HG03469 (cell line): ENCODE results near the gene ANKRD40.
"Not testable (repeated sequence)": the region's sequence is repeated elsewhere in the genome, so short reads cannot be mapped to it uniquely, and the experiment has no call there.

Experiments used
- ATAC-seq: cut with Tn5 transposase; IDR thresholded peaks from one replicate; pipeline ENCODE4 v1.9.1; 2021; ENCODE audit warnings: mild to moderate bottlenecking, moderate library complexity, moderate number of reproducible peaks; ENCODE audit not compliant: unreplicated experiment

The ANKRD40 gene

DNA sequence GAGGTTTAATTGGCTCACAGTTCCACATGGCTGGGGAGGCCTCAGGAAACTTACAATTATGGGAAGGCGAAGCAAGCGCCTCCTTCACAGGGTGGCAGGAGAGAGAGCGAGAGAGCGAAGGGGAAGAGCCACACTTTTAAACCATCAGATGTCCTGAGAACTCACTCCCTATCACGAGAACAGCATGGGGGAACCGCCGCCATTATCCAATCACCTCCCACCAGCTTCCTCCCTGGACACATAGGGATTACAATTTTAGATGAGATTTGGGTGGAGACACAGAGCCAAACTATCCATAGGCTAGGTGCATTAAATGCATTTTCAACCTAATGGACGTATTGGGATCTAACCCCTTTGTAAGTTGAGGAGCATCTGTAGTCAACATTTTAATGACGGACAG lies 4.9 kb upstream of the ANKRD40 start:
- ATAC-seq: no peak

- ATAC-seq: no peak
Measured at GRCh38 chr17:50710650-50711049, 2.9 kb upstream of the ANKRD40 start.

DNA sequence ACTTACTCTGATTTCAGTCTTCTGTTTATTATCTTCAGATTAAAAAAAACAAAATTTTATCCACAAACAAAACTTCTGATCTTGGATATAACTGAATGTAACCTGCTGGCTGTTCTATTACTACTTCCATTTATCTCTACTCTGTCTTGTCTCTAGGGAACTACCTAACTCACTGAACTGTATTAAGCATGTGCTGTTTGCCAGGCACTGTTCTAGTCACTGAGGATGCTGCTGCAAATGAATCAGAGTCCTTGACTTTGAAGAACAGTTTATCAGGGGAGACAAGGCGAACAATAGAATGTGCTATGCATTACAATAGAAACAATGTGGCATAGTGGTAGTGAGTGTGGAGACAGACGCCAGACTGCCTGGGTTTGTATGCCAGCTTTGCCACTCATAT lies 2.3 kb upstream of the ANKRD40 start:
- ATAC-seq: no peak

- not testable (repeated sequence) for ATAC-seq
Measured at GRCh38 chr17:50709053-50709452, 1.3 kb upstream of the ANKRD40 start.

DNA sequence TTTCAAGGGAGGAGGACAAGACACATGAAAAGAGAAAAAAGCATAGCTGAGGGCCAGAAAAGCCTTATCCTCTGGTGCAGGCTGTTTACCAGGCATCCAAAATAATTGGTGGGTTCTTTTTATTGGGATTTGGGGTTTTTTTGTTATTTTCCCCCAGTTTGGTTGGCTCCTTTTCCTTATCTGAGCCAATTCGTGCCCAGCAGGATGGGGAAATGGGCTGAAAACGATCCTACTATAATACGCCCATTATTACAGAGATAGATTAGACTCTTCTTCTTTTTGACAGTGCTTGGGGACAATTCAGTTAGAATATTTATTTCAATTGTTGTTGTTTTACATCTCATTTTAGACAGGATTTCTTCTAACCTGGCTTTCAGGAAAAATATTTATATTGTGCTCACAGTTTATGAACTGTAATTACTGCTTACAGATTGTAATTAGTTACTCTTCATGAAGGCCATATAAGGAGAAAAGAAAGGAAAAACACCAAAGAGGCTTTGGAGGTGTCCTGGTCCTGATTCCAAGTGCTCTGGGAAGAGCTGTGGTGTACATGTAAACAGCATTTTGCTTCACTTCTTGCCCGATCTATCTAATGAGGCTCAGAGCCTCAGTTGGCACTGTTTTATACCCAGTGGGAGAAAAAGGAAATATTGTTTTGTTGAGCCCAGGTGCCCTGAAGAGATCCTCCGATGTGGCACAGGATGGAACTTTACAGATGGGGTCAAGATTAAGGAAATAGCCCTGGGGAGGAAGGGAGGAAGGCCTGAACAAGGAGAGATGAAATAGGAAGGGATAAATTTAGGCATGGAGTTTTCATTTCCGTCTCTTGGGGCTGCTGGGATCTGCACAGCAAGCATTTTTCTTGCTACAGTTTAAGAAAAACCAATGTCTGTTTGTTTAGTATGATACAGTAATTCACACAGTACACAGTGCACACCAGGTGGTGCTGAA lies 611 bp upstream of the ANKRD40 start:
- ATAC-seq: no peak

DNA sequence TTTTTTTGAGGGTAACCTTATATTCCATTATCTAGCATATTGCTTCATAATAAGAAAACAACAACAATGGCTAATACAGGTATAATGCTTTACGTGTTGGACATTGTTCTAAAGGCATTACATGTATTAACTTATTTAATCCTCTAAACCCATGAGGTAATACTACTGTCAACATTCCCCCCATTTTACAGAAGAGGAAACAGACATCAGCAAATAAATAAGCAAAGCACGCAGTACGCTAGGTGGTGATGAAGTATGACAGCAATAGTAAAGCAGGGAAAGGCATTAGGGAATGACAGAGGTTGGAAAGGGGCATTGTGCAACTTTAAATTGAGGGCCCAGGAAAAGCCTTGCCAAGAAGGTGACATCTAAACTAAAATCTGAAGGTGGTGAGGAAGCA lies 4.6 kb downstream of the ANKRD40 start:
- no peak for ATAC-seq

DNA sequence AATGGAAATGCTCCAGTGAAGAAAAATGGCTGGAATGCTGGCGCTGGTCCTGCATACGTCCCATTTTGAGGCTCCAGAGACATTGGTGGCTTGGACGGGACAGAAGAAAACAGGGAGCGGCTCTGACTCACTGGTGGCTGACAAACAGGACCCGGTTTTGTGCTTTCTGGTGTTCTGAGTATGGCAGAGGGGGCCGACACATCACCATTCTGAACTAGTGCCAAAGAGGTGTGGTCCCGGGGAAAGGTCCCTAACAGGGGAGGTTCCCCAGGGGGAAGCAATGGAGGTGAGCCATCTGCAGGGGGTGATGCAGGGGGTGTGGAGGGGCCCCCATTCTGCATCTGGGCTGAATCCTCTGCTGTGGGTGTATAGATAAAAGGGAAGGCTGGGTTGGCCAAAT lies 8.3 kb downstream of the ANKRD40 start:
- no peak for ATAC-seq

GRCh38 chr17:50697663-50698272 lies 9.9 kb downstream of the ANKRD40 start:
- ATAC-seq: no peak

- no peak for ATAC-seq
Measured at GRCh38 chr17:50697062-50697461, 10.7 kb downstream of the ANKRD40 start.

- ATAC-seq: no peak
Measured at GRCh38 chr17:50696365-50696879, 11.3 kb downstream of the ANKRD40 start.

DNA sequence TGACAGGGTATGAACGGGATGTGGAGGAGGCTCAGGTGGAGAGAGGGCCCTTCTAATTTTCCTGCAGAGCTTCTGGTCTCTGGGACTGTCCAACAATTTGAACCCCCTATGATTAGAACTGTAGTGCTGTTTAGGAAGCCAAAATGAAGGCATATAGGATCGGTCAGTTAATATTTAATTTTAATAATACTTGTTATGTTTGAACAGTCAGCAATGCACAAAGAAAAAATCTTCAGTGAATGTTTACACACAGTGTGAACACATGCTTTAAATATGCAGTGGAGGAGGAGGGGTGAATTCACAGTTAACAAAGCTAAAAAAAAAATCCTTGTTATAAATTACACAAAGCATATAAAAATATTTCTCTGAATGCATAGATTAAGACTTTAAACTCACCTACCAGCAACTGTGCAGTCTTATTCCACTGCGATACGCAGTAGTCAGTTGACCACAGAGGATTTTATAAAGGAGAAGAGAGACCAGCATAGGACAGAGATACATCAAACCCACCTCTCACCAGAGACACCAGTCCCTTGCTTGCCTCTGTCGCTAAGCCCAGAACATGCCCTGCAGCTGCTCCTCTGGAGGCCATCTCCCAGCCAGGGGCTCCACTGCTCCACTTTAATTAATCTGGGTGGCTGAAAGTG lies 14.6 kb downstream of the ANKRD40 start:
- ATAC-seq: no peak

GRCh38 chr17:50692448-50693035 lies 15.2 kb downstream of the ANKRD40 start:
- ATAC-seq: no peak

- ATAC-seq: no peak
Measured at GRCh38 chr17:50691550-50692447, 15.9 kb downstream of the ANKRD40 start.

GRCh38 chr17:50690887-50691549 lies 16.7 kb downstream of the ANKRD40 start:
- ATAC-seq: no peak

DNA sequence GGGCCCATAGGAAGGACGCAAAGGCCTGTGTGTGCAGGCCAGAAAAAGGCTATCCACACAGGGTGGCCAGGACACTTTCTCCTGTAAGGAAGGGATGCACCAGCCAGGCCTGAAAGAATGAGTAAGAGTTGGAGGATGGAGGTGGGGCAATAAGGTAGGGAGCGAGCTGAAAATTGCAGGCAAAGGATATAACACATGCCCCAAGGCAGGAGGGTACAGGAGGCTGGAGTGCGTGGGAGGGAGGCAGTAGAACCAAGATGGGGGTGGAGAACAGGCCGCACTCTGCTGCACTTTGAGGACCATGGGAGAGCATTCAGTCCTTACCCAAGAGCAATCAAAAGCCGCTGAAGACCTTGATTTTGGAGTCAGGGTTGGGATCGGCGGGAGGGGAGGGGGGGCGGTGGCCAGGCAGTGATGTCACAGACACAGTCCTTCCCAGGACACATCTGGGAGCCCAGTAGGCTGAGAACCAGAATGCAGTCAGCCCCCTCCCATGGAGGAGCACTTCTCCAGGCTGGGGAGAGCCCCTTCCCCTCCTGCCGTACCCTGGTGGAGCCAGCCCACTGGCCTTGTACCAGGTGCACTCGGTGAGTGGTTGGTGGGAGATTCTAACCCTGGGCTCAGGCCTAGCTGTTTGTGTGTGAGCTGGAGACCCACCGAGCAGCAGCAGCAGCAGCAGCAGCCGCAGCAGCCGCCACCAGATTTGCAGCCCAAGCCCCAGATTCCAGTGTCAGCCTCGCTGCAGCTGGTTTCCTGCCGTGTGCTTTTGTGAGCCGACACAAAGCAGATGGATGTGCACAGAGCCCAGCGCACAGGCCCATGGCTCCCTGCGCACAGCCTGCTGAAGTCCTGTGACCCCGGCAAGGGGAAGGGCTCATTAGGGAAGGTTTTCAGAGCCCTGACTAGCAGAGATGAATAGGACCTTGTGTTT lies 17.5 kb downstream of the ANKRD40 start:
- no peak for ATAC-seq

- no peak for ATAC-seq
Measured at GRCh38 chr17:50689251-50689650, 18.5 kb downstream of the ANKRD40 start.

DNA sequence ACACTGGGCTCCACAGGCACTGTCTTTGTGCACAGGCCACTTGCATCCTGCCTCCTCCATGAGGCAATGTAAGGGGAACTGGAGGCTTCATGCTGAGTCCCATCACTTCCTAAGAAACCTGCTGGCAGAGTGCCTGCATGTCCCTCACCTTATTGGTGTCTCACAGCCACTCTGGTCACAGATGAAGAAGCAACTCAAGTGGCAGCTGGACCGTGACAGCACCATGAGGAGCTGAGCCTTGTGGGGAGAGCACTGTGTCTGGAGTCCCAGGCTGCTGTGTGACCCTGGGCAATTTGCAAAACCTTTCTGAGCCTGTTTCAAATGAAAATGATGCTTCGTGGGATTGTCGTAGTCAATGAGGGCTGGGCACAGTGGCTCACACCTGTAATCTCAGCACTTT lies 19.5 kb downstream of the ANKRD40 start:
- no peak for ATAC-seq

- ATAC-seq: no peak
Measured at GRCh38 chr17:50687200-50688066, 20.3 kb downstream of the ANKRD40 start.
